Activated naive CD4-positive, alpha-beta T cell treated with anti-CD3 and anti-CD28 coated beads, Interleukin-2, amount 50 U/mL, for 72 hours (primary cell): ENCODE data around the gene SP2. TPM values are rescaled to one million over a fixed set of nuclear protein-coding genes. Genes with fewer than 3 reads are reported as not detected.
"Not testable (repeated sequence)": the region's sequence is repeated elsewhere in the genome, so short reads cannot be mapped to it uniquely, and the experiment has no call there.

Experiments
- ATAC-seq, 2 donors: fragments of 150-1000 bp; cut with Tn5 transposase; 2 replicates each; pipeline ENCODE4 v1.10.0; 2021; ENCODE audit warnings: mild to moderate bottlenecking in 2 of 2, moderate library complexity in 2 of 2
- DNase-seq, 2 donors: peaks; one replicate each; pipeline ENCODE4 v3.0.0; 2021 to 2022; ENCODE audit warnings: low spot score in 2 of 2
- H3K27ac Mint-ChIP-seq, 2 donors: one replicate each; pipeline ENCODE4 v1.8.0; 2022; ENCODE audit warnings: mild to moderate bottlenecking in 2 of 2, mixed read lengths in 2 of 2
- H3K36me3 Mint-ChIP-seq, 2 donors: one replicate each; pipeline ENCODE4 v1.8.0; 2022; ENCODE audit warnings: mixed read lengths in 2 of 2
- H3K9me3 Mint-ChIP-seq, 2 donors: one replicate each; pipeline ENCODE4 v1.8.0; 2022; ENCODE audit warnings: mixed read lengths in 2 of 2
- total RNA-seq, 2 donors: library from RNA; stranded (reverse); gene quantifications; one replicate each; pipeline ENCODE4 v1.2.3, GENCODE V29; 2022

The SP2 gene
- total RNA-seq, 2 donors from 2014 or later: 16.4 to 28.9 TPM

- no peak overlapping the region for H3K27ac Mint-ChIP-seq
- no peak for ATAC-seq
- no peak for DNase-seq
- no peaks in the 10 kb centered on the region for H3K9me3 Mint-ChIP-seq
- peaks cover 0 to 15% of the 10 kb centered on the region in 2 donors for H3K36me3 Mint-ChIP-seq
These were observed 5.4 kb downstream of the SP2 start for GRCh38 chr17:47901423-47901822.

- no peak for DNase-seq
These were observed 6.2 kb downstream of the SP2 start for GRCh38 chr17:47902039-47902744.

GRCh38 chr17:47905221-47905733, 9.2 kb downstream of the SP2 start:
- Mint-ChIP-seq H3K27ac (no peak overlapping the region), H3K9me3 (no peaks in the 10 kb centered on the region), H3K36me3 (no peaks in the 10 kb centered on the region)
- no peak for ATAC-seq
- no peak for DNase-seq

More at GRCh38 chr17:47902039-47902744, 6.2 kb downstream of the SP2 start:
- no peak overlapping the region for H3K27ac Mint-ChIP-seq
- no peaks in the 10 kb centered on the region for H3K9me3 Mint-ChIP-seq
- H3K36me3 Mint-ChIP-seq: peaks cover 0 to 7% of the 10 kb centered on the region in 2 donors
- no peak for ATAC-seq

GRCh38 chr17:47906443-47906842, 10.4 kb downstream of the SP2 start:
- Mint-ChIP-seq H3K27ac (peak overlapping the region in 1 of 2 donors; percentile 51), H3K9me3 (no peaks in the 10 kb centered on the region)

GRCh38 chr17:47907932-47908562, 12.0 kb downstream of the SP2 start:
- no peak for DNase-seq
- ATAC-seq: no peak
- no peaks in the 10 kb centered on the region for H3K9me3 Mint-ChIP-seq
- H3K27ac Mint-ChIP-seq: no peak overlapping the region
- H3K36me3 Mint-ChIP-seq: no peaks in the 10 kb centered on the region

More at GRCh38 chr17:47906443-47906842, 10.4 kb downstream of the SP2 start:
- DNase-seq: no peak
- no peaks in the 10 kb centered on the region for H3K36me3 Mint-ChIP-seq
- no peak for ATAC-seq

GRCh38 chr17:47913050-47913449, 17.0 kb downstream of the SP2 start:
- no peaks in the 10 kb centered on the region for H3K9me3 Mint-ChIP-seq
- H3K36me3 Mint-ChIP-seq: no peaks in the 10 kb centered on the region
- ATAC-seq (no peak), DNase-seq (no peak)
- peak overlapping the region in 1 of 2 donors; percentile 41 for H3K27ac Mint-ChIP-seq

- DNase-seq (no peak), ATAC-seq (no peak)
- peak overlapping the region; percentile 14 to 30 for H3K27ac Mint-ChIP-seq
- no peaks in the 10 kb centered on the region for H3K36me3 Mint-ChIP-seq
- no peaks in the 10 kb centered on the region for H3K9me3 Mint-ChIP-seq
These were observed 18.4 kb downstream of the SP2 start for GRCh38 chr17:47914306-47914948.

- H3K9me3 Mint-ChIP-seq: no peaks in the 10 kb centered on the region
- H3K36me3 Mint-ChIP-seq: no peaks in the 10 kb centered on the region
- ATAC-seq: no peak
- no peak overlapping the region for H3K27ac Mint-ChIP-seq
- no peak for DNase-seq
These were observed 19.9 kb downstream of the SP2 start for GRCh38 chr17:47915776-47916398.

- peak overlapping the region; percentile 35 to 67 for H3K27ac Mint-ChIP-seq
- ATAC-seq (no peak), DNase-seq (no peak)
- H3K9me3 Mint-ChIP-seq: no peaks in the 10 kb centered on the region
- H3K36me3 Mint-ChIP-seq: no peaks in the 10 kb centered on the region
These were observed 20.6 kb downstream of the SP2 start for GRCh38 chr17:47916489-47917208.

- Mint-ChIP-seq H3K36me3 (no peaks in the 10 kb centered on the region), H3K27ac (peak overlapping the region in 1 of 2 donors; percentile 35), H3K9me3 (no peaks in the 10 kb centered on the region)
- ATAC-seq (no peak), DNase-seq (no peak)
These were observed 21.5 kb downstream of the SP2 start for GRCh38 chr17:47917581-47917980.

GRCh38 chr17:47918006-47918405, 22.0 kb downstream of the SP2 start:
- peak overlapping the region in 1 of 2 donors; percentile 48 for H3K27ac Mint-ChIP-seq
- H3K36me3 Mint-ChIP-seq: peaks cover 0 to 2% of the 10 kb centered on the region in 2 donors
- no peaks in the 10 kb centered on the region for H3K9me3 Mint-ChIP-seq
- no peak for DNase-seq
- no peak for ATAC-seq

- H3K27ac Mint-ChIP-seq: no peak overlapping the region
- H3K36me3 Mint-ChIP-seq: peaks cover 0 to 5% of the 10 kb centered on the region in 2 donors
- no peaks in the 10 kb centered on the region for H3K9me3 Mint-ChIP-seq
- DNase-seq (no peak), ATAC-seq (no peak)
These were observed 23.0 kb downstream of the SP2 start for GRCh38 chr17:47918991-47919390.

GRCh38 chr17:47919889-47920288, 23.9 kb downstream of the SP2 start:
- not testable (repeated sequence) for DNase-seq, ATAC-seq, H3K27ac Mint-ChIP-seq, H3K36me3 Mint-ChIP-seq, H3K9me3 Mint-ChIP-seq

GRCh38 chr17:47924785-47925677, 29.0 kb downstream of the SP2 start:
- DNase-seq (no peak), ATAC-seq (no peak)
- H3K36me3 Mint-ChIP-seq: peaks cover 0 to 15% of the 10 kb centered on the region in 2 donors
- no peak overlapping the region for H3K27ac Mint-ChIP-seq
- no peaks in the 10 kb centered on the region for H3K9me3 Mint-ChIP-seq

GRCh38 chr17:47925678-47925988, 29.6 kb downstream of the SP2 start:
- no peak for DNase-seq
- Mint-ChIP-seq H3K36me3 (peaks cover 0 to 15% of the 10 kb centered on the region in 2 donors), H3K9me3 (no peaks in the 10 kb centered on the region), H3K27ac (no peak overlapping the region)
- ATAC-seq: no peak
